GM06990 (cell line): Measurements from ENCODE around the gene SCMH1.
"Not testable (repeated sequence)": the region's sequence is repeated elsewhere in the genome, so short reads cannot be mapped to it uniquely, and the experiment has no call there.

ENCODE experiments used
- DNase-seq: peaks from one replicate; pipeline ENCODE4 v3.0.0-alpha.2; 2011; ENCODE audit not compliant: insufficient read length; ENCODE audit errors: extremely low read depth
- H3K27me3 ChIP-seq: replicated peaks from 2 replicates; pipeline ENCODE4 v1.6.0; 2011; ENCODE audit warnings: low read length; ENCODE audit not compliant: control insufficient read depth, insufficient read depth
- H3K36me3 ChIP-seq: 2 replicates; pipeline ENCODE4 v1.5.1; 2011; ENCODE audit warnings: low read length; ENCODE audit not compliant: control insufficient read depth, insufficient read depth
- H3K4me3 ChIP-seq: replicated peaks from 2 replicates; pipeline ENCODE4 v1.5.1; 2011; ENCODE audit warnings: low read depth, mild to moderate bottlenecking, control low read depth, low read length
- CTCF ChIP-seq: IDR thresholded peaks from 2 replicates; pipeline ENCODE4 v1.5.1; 2011; ENCODE audit warnings: low read length, control low read depth, mild to moderate bottlenecking, inconsistent platforms; ENCODE audit not compliant: insufficient read depth, poor library complexity, severe bottlenecking

Gene SCMH1

DNA sequence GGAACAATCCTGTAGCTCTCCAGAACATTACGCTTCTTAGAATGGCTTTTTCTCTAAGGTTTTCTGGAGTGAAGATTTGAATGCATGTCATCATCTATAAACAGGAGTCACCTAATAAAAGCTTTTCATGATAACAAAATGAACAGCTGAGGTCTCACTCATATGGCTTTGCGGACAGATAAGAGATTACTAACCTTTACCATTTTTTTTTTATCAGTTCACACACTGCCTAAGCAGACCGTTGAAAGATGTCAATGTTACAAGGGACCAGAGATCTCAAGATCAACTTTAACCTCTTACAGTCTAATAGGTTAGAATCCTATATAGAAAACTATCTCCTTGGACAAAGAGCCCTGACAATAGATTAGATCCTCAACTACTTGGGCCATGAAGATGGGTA lies 41.4 kb downstream of the SCMH1 start:
- no peak overlapping the region for H3K4me3 ChIP-seq
- DNase-seq: no peak

GRCh38 chr1:41199375-41199774 lies 42.7 kb downstream of the SCMH1 start:
- Histone ChIP-seq H3K27me3 (no peaks in the 10 kb centered on the region), H3K4me3 (no peak overlapping the region), H3K36me3 (no peaks in the 10 kb centered on the region)
- no peak for TF ChIP-seq CTCF
- DNase-seq: no peak

More for the DNA sequence above, 41.4 kb downstream of the SCMH1 start:
- no peak for TF ChIP-seq CTCF
- Histone ChIP-seq H3K36me3 (no peaks in the 10 kb centered on the region), H3K27me3 (no peaks in the 10 kb centered on the region)

- no peaks in the 10 kb centered on the region for H3K27me3 ChIP-seq
- no peak for TF ChIP-seq CTCF
- H3K4me3 ChIP-seq: no peak overlapping the region
- H3K36me3 ChIP-seq: no peaks in the 10 kb centered on the region
- no peak for DNase-seq
Measured at GRCh38 chr1:41192456-41193178, 49.5 kb downstream of the SCMH1 start.

- Histone ChIP-seq H3K27me3 (no peaks in the 10 kb centered on the region), H3K4me3 (no peak overlapping the region), H3K36me3 (no peaks in the 10 kb centered on the region)
- TF ChIP-seq CTCF: no peak
- DNase-seq: no peak
Measured at GRCh38 chr1:41184446-41184845, 57.7 kb downstream of the SCMH1 start.

- H3K27me3 ChIP-seq, H3K4me3 ChIP-seq, H3K36me3 ChIP-seq, DNase-seq: not testable (repeated sequence)
Measured at GRCh38 chr1:41178230-41178629, 63.9 kb downstream of the SCMH1 start.

DNA sequence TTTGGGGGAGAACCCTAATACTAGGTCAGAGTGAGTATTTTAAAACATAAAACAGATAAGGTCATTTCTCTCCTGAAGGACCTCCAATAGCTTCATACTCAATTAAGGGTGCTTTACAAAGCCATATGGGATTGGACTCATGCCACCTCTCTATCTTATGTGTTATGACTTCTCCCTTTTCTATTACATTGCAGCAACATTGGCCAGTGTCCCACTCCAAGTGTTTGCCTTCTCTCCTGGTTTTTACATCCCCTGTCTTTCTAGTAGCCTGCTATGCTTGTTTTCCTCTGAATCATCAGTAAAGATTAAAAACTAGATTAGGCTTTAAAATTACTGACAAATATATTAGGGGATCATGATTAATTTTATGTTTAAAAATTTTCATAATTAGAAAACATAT lies 66.6 kb downstream of the SCMH1 start:
- no peak for DNase-seq
- TF ChIP-seq CTCF: no peak

More for the DNA sequence above, 66.6 kb downstream of the SCMH1 start:
- Histone ChIP-seq H3K27me3 (no peaks in the 10 kb centered on the region), H3K36me3 (no peaks in the 10 kb centered on the region), H3K4me3 (no peak overlapping the region)
